PC-9 (cell line): ENCODE data around the gene ZCCHC7.

Source experiments
- CTCF ChIP-seq: fragments of 200-600 bp; sonication (generic); conservative IDR thresholded peaks from 2 replicates; pipeline ENCODE4 v1.6.1; 2017; ENCODE audit warnings: mixed run types, antibody characterized with exemption, mild to moderate bottlenecking, moderate library complexity
- EZH2 ChIP-seq: fragments of 200-600 bp; sonication (generic); IDR thresholded peaks from 2 replicates; pipeline ENCODE4 v1.8.0; 2017; ENCODE audit warnings: antibody characterized with exemption, low read depth

- TF ChIP-seq CTCF = no peak
- no peak for TF ChIP-seq EZH2
These were observed 264.9 kb downstream of the ZCCHC7 start for GRCh38 chr9:37385286-37385685.
